Neural cell (in vitro differentiated cells): Measurements from ENCODE around the gene MMP13. TPM values are rescaled to one million over a fixed set of nuclear protein-coding genes. Genes with fewer than 3 reads are reported as not detected.

Experiments used
- H2AFZ ChIP-seq: fragments of 200-600, 300-800 bp; sonication (generic), shearing (Covaris generic); 2 replicates; pipeline ENCODE4 v1.6.0; 2014; ENCODE audit warnings: low read depth, mild to moderate bottlenecking, antibody characterized with exemption, low read length, moderate library complexity
- H3F3A ChIP-seq: fragments of 200-600 bp; shearing (Covaris generic); 2 replicates; pipeline ENCODE4 v1.6.1; 2016; ENCODE audit warnings: mild to moderate bottlenecking, moderate library complexity, mixed read lengths, antibody characterized with exemption, low read length; ENCODE audit not compliant: insufficient read depth, poor library complexity, severe bottlenecking
- H3K27ac ChIP-seq: fragments of 200-600, 300-800 bp; sonication (generic), shearing (Covaris generic); 2 replicates; pipeline ENCODE4 v1.5.1; 2014; ENCODE audit warnings: mild to moderate bottlenecking, low read length, moderate library complexity
- H3K27me3 ChIP-seq: fragments of 300-800, 200-600 bp; sonication (generic), shearing (Covaris generic); 2 replicates; pipeline ENCODE4 v1.6.0; 2014; ENCODE audit warnings: mild to moderate bottlenecking, low read depth, low read length, moderate library complexity; ENCODE audit not compliant: insufficient read depth
- H3K36me3 ChIP-seq: fragments of 300-800, 200-600 bp; sonication (generic), shearing (Covaris generic); 2 replicates; pipeline ENCODE4 v1.5.1; 2014; ENCODE audit warnings: mild to moderate bottlenecking, antibody characterized with exemption, low read length, moderate library complexity; ENCODE audit not compliant: insufficient read depth
- H3K4me2 ChIP-seq: fragments of 300-800, 200-600 bp; sonication (generic), shearing (Covaris generic); 2 replicates; pipeline ENCODE4 v1.6.0; 2014; ENCODE audit warnings: mild to moderate bottlenecking, low read length
- H3K4me3 ChIP-seq: fragments of 300-800, 200-600 bp; sonication (generic), shearing (Covaris generic); 2 replicates; pipeline ENCODE4 v1.5.1; 2014; ENCODE audit warnings: mild to moderate bottlenecking, low read length, moderate library complexity
- H3K79me2 ChIP-seq: fragments of 200-600 bp; shearing (Covaris generic); replicated peaks from 2 replicates; pipeline ENCODE4 v1.6.0; 2014; ENCODE audit warnings: mild to moderate bottlenecking, low read length, moderate library complexity; ENCODE audit not compliant: insufficient read depth
- H3K9ac ChIP-seq: fragments of 300-800, 200-600 bp; sonication (generic), shearing (Covaris generic); 2 replicates; pipeline ENCODE4 v1.6.1; 2016; ENCODE audit warnings: mild to moderate bottlenecking, low read length, mixed read lengths
- H3K9me2 ChIP-seq: fragments of 200-600 bp; shearing (Covaris generic); 2 replicates; pipeline ENCODE4 v1.6.1; 2016; ENCODE audit warnings: mild to moderate bottlenecking, low read length, mixed read lengths; ENCODE audit not compliant: insufficient read depth
- H3K9me3 ChIP-seq: fragments of 200-600, 300-800 bp; sonication (generic), shearing (Covaris generic); 2 replicates; pipeline ENCODE4 v1.6.1; 2016; ENCODE audit warnings: mild to moderate bottlenecking, mixed run types, low read length, moderate library complexity, mixed read lengths
- H4K20me1 ChIP-seq: fragments of 200-600 bp; shearing (Covaris generic); 2 replicates; pipeline ENCODE4 v1.6.1; 2016; ENCODE audit warnings: mild to moderate bottlenecking, mixed run types; ENCODE audit not compliant: insufficient read depth
- EP300 ChIP-seq: fragments of 450-650 bp; conservative IDR thresholded peaks from 2 replicates; pipeline ENCODE4 v1.6.1; 2014; ENCODE audit warnings: antibody characterized with exemption, mild to moderate bottlenecking, moderate library complexity; ENCODE audit not compliant: poor library complexity, severe bottlenecking
- EZH2 ChIP-seq: fragments of 200-600, 300-800 bp; shearing (Covaris generic), sonication (generic); IDR thresholded peaks from 2 replicates; pipeline ENCODE4 v1.6.1; 2014; ENCODE audit warnings: antibody characterized with exemption, low read length, borderline replicate concordance, mild to moderate bottlenecking; ENCODE audit not compliant: insufficient read depth, poor library complexity, severe bottlenecking
- MXI1 ChIP-seq: fragments of 450-650 bp; conservative IDR thresholded peaks from 2 replicates; pipeline ENCODE4 v1.6.1; 2014; ENCODE audit warnings: antibody characterized with exemption, mild to moderate bottlenecking; ENCODE audit not compliant: poor library complexity, severe bottlenecking
- POLR2AphosphoS5 ChIP-seq: IDR thresholded peaks from 2 replicates; pipeline ENCODE4 v1.6.1; 2012
- RAD21 ChIP-seq: fragments of 450-650 bp; conservative IDR thresholded peaks from 2 replicates; pipeline ENCODE4 v1.6.1; 2014; ENCODE audit warnings: antibody characterized with exemption, mild to moderate bottlenecking, moderate library complexity
- SMC3 ChIP-seq: fragments of 450-650 bp; conservative IDR thresholded peaks from 2 replicates; pipeline ENCODE4 v1.6.1; 2014; ENCODE audit warnings: antibody characterized with exemption, mild to moderate bottlenecking, moderate library complexity; ENCODE audit not compliant: poor library complexity
- TAF1 ChIP-seq: IDR thresholded peaks from 2 replicates; pipeline ENCODE4 v1.6.1; 2012; ENCODE audit warnings: low read depth
- polyA plus RNA-seq: library from polyadenylated mRNA; depleted of rRNA; stranded (reverse); fragments of >200 nt; gene quantifications from 2 replicates; pipeline ENCODE4 v1.2.3, GENCODE V29; 2014
- TF ChIP-seq, protein P1 (sequence below): fragments of 450-650 bp; IDR thresholded peaks from 2 replicates; pipeline ENCODE4 v1.5.1; 2014; ENCODE audit warnings: antibody characterized with exemption, mild to moderate bottlenecking, moderate library complexity; ENCODE audit not compliant: poor library complexity, severe bottlenecking
- TF ChIP-seq, protein P2 (sequence below): IDR thresholded peaks from 2 replicates; pipeline ENCODE4 v1.6.1; 2012; ENCODE audit warnings: borderline replicate concordance

MMP13 gene
- polyA plus RNA-seq, 1 donor from 2014 or later: not detected

DNA sequence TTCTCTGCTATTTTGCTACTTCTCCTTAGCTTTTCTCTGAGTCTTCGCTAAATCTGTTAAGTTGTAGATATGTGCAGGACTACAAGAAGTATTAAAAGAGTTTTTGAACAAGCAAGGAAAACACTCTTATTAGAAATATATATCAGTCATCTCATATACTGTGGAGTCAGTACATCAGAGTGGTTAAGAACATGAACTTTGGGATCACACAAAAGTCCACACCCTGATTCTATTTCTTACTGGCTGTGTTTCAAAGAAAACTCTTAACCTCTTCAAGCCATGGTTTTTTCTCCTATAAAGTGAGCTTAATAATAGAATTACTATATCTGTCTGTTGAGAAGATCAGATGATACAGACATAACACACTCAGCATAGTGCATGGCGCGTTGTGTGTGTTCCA is 29.5 kb downstream of the MMP13 start:
- Histone ChIP-seq H3K27me3 (no peaks in the 10 kb centered on the region), H2AFZ (no peak overlapping the region), H3K9me3 (no peaks in the 10 kb centered on the region), H3K36me3 (no peaks in the 10 kb centered on the region), H3K4me2 (no peak overlapping the region), H3K9ac (no peak overlapping the region), H4K20me1 (no peaks in the 10 kb centered on the region), H3K79me2 (no peaks in the 10 kb centered on the region), H3F3A (no peaks in the 10 kb centered on the region), H3K4me3 (no peak overlapping the region), H3K9me2 (no peaks in the 10 kb centered on the region), H3K27ac (no peak overlapping the region)
- TF ChIP-seq POLR2AphosphoS5 (no peak), EP300 (no peak), EZH2 (no peak), TAF1 (no peak), MXI1 (no peak), RAD21 (no peak), SMC3 (no peak)
- TF ChIP-seq, protein P1, sequence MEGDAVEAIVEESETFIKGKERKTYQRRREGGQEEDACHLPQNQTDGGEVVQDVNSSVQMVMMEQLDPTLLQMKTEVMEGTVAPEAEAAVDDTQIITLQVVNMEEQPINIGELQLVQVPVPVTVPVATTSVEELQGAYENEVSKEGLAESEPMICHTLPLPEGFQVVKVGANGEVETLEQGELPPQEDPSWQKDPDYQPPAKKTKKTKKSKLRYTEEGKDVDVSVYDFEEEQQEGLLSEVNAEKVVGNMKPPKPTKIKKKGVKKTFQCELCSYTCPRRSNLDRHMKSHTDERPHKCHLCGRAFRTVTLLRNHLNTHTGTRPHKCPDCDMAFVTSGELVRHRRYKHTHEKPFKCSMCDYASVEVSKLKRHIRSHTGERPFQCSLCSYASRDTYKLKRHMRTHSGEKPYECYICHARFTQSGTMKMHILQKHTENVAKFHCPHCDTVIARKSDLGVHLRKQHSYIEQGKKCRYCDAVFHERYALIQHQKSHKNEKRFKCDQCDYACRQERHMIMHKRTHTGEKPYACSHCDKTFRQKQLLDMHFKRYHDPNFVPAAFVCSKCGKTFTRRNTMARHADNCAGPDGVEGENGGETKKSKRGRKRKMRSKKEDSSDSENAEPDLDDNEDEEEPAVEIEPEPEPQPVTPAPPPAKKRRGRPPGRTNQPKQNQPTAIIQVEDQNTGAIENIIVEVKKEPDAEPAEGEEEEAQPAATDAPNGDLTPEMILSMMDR: no peak
- TF ChIP-seq, protein P2, sequence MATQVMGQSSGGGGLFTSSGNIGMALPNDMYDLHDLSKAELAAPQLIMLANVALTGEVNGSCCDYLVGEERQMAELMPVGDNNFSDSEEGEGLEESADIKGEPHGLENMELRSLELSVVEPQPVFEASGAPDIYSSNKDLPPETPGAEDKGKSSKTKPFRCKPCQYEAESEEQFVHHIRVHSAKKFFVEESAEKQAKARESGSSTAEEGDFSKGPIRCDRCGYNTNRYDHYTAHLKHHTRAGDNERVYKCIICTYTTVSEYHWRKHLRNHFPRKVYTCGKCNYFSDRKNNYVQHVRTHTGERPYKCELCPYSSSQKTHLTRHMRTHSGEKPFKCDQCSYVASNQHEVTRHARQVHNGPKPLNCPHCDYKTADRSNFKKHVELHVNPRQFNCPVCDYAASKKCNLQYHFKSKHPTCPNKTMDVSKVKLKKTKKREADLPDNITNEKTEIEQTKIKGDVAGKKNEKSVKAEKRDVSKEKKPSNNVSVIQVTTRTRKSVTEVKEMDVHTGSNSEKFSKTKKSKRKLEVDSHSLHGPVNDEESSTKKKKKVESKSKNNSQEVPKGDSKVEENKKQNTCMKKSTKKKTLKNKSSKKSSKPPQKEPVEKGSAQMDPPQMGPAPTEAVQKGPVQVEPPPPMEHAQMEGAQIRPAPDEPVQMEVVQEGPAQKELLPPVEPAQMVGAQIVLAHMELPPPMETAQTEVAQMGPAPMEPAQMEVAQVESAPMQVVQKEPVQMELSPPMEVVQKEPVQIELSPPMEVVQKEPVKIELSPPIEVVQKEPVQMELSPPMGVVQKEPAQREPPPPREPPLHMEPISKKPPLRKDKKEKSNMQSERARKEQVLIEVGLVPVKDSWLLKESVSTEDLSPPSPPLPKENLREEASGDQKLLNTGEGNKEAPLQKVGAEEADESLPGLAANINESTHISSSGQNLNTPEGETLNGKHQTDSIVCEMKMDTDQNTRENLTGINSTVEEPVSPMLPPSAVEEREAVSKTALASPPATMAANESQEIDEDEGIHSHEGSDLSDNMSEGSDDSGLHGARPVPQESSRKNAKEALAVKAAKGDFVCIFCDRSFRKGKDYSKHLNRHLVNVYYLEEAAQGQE: no peak

DNA sequence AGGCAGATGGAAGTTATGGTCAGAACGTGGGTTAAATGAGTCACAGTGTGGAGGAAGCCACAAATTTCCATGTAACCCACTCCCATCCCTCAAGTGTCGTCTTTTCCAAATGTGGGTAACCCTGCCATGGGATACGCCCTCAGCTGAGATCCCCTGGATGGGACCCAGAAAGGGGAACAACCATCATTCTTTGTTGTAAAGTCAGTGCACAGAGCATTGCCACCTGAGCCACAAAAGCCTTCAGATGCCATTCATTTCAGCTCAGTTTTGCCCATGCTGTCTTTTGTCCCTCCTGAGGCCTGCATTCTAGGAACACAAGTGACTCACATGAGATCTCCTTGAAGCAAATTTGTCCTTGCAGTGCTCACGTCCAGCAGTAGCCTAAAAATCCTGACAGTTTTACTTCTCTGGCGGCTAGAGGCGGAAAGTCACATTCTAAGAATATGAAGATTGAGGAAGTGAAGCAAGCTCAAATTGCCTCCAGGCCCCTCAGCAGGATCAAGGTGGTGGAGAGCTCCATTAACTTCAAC is 30.6 kb downstream of the MMP13 start:
- TF ChIP-seq EP300: no peak
- TF ChIP-seq, protein P2: no peak
- TF ChIP-seq MXI1: no peak
- no peak for TF ChIP-seq POLR2AphosphoS5
- TF ChIP-seq SMC3: no peak
- TF ChIP-seq EZH2: no peak
- TF ChIP-seq, protein P1: no peak
- no peaks in the 10 kb centered on the region for H3K27me3 ChIP-seq
- H3K9ac ChIP-seq: no peak overlapping the region
- H3K36me3 ChIP-seq: no peaks in the 10 kb centered on the region
- H3K9me2 ChIP-seq: no peaks in the 10 kb centered on the region
- no peak overlapping the region for H3K4me3 ChIP-seq
- H3K79me2 ChIP-seq: no peaks in the 10 kb centered on the region
- no peak overlapping the region for H3K27ac ChIP-seq
- H3K4me2 ChIP-seq: no peak overlapping the region
- H4K20me1 ChIP-seq: no peaks in the 10 kb centered on the region
- no peaks in the 10 kb centered on the region for H3F3A ChIP-seq
- H3K9me3 ChIP-seq: no peaks in the 10 kb centered on the region
- no peak overlapping the region for H2AFZ ChIP-seq
